ENCODE data around the gene AMOTL1. TPM values are rescaled to one million over a fixed set of nuclear protein-coding genes. Genes with fewer than 3 reads are reported as not detected.
"Not testable (repeated sequence)": the region's sequence is repeated elsewhere in the genome, so short reads cannot be mapped to it uniquely, and the experiment has no call there.

The AMOTL1 gene
- total RNA-seq, 1 donor from 2014 or later = 45.8 TPM

- Mint-ChIP-seq H3K4me1 (ENCODE audit: low read depth) (peaks cover 11% of the 10 kb centered on the region), H3K27ac (peak overlapping the region; percentile 21), H3K27me3 (no peaks in the 10 kb centered on the region), H3K9me3 (ENCODE audit: low read depth) (peaks cover 4% of the 10 kb centered on the region), H3K36me3 (ENCODE audit: insufficient read depth) (no peaks in the 10 kb centered on the region), H3K4me3 (ENCODE audit: low read depth) (no peak overlapping the region)
- TF ChIP-seq CTCF (IDR thresholded peaks at IDR 0.05; ENCODE audit: unreplicated experiment) = no peak
- no peak for DNase-seq (ENCODE audit: low spot score, unreplicated experiment)
These were observed 19.6 kb downstream of the AMOTL1 start for GRCh38 chr11:94787801-94788200.

- Mint-ChIP-seq H3K27ac (no peak overlapping the region), H3K9me3 (ENCODE audit: low read depth) (peaks cover 4% of the 10 kb centered on the region), H3K27me3 (no peaks in the 10 kb centered on the region), H3K4me1 (ENCODE audit: low read depth) (peaks cover 13% of the 10 kb centered on the region), H3K36me3 (ENCODE audit: insufficient read depth) (no peaks in the 10 kb centered on the region), H3K4me3 (ENCODE audit: low read depth) (no peak overlapping the region)
- no peak for DNase-seq (ENCODE audit: low spot score, unreplicated experiment)
- TF ChIP-seq CTCF (IDR thresholded peaks at IDR 0.05; ENCODE audit: unreplicated experiment) = no peak
These were observed 20.2 kb downstream of the AMOTL1 start for GRCh38 chr11:94788396-94788795.

GRCh38 chr11:94790197-94790596 is 22.0 kb downstream of the AMOTL1 start:
- Mint-ChIP-seq H3K27ac (peak overlapping the region; percentile 6), H3K36me3 (ENCODE audit: insufficient read depth) (no peaks in the 10 kb centered on the region), H3K9me3 (ENCODE audit: low read depth) (peaks cover 4% of the 10 kb centered on the region), H3K4me1 (ENCODE audit: low read depth) (peaks cover 20% of the 10 kb centered on the region), H3K27me3 (no peaks in the 10 kb centered on the region), H3K4me3 (ENCODE audit: low read depth) (no peak overlapping the region)
- no peak for TF ChIP-seq CTCF (IDR thresholded peaks at IDR 0.05; ENCODE audit: unreplicated experiment)
- DNase-seq (ENCODE audit: low spot score, unreplicated experiment) = no peak

- peaks cover 21% of the 10 kb centered on the region for H3K4me1 Mint-ChIP-seq (ENCODE audit: low read depth)
These were observed 22.6 kb downstream of the AMOTL1 start for GRCh38 chr11:94790661-94791180.

GRCh38 chr11:94791216-94791889 is 23.2 kb downstream of the AMOTL1 start:
- H3K4me1 Mint-ChIP-seq (ENCODE audit: low read depth) = peaks cover 21% of the 10 kb centered on the region
- peaks cover 4% of the 10 kb centered on the region for H3K9me3 Mint-ChIP-seq (ENCODE audit: low read depth)
- no peak overlapping the region for H3K4me3 Mint-ChIP-seq (ENCODE audit: low read depth)
- H3K27ac Mint-ChIP-seq = peak overlapping the region; percentile 66
- DNase-seq (ENCODE audit: low spot score, unreplicated experiment) = no peak
- TF ChIP-seq CTCF (IDR thresholded peaks at IDR 0.05; ENCODE audit: unreplicated experiment) = no peak
- no peaks in the 10 kb centered on the region for H3K27me3 Mint-ChIP-seq
- no peaks in the 10 kb centered on the region for H3K36me3 Mint-ChIP-seq (ENCODE audit: insufficient read depth)

More at GRCh38 chr11:94790661-94791180, 22.6 kb downstream of the AMOTL1 start:
- no peaks in the 10 kb centered on the region for H3K27me3 Mint-ChIP-seq
- peaks cover 4% of the 10 kb centered on the region for H3K9me3 Mint-ChIP-seq (ENCODE audit: low read depth)
- no peaks in the 10 kb centered on the region for H3K36me3 Mint-ChIP-seq (ENCODE audit: insufficient read depth)
- H3K27ac Mint-ChIP-seq = peak overlapping the region; percentile 3
- DNase-seq (ENCODE audit: low spot score, unreplicated experiment) = no peak
- H3K4me3 Mint-ChIP-seq (ENCODE audit: low read depth) = no peak overlapping the region
- no peak for TF ChIP-seq CTCF (IDR thresholded peaks at IDR 0.05; ENCODE audit: unreplicated experiment)

GRCh38 chr11:94791942-94792341 is 23.8 kb downstream of the AMOTL1 start:
- H3K27ac Mint-ChIP-seq = peak overlapping the region; percentile 66

More at GRCh38 chr11:94791942-94792341, 23.8 kb downstream of the AMOTL1 start:
- not testable (repeated sequence) for H3K9me3 Mint-ChIP-seq (ENCODE audit: low read depth); DNase-seq (ENCODE audit: low spot score, unreplicated experiment); H3K27me3 Mint-ChIP-seq; H3K36me3 Mint-ChIP-seq (ENCODE audit: insufficient read depth); H3K4me3 Mint-ChIP-seq (ENCODE audit: low read depth)
- peaks cover 21% of the 10 kb centered on the region for H3K4me1 Mint-ChIP-seq (ENCODE audit: low read depth)
